Keratinocyte (primary cell): ENCODE data around the gene ISYNA1.

ENCODE experiments used
- CTCF ChIP-seq, 3 experiments: IDR thresholded peaks in 1 of 3; conservative IDR thresholded peaks in 1 of 3; optimal IDR thresholded peaks in 1 of 3; 2 replicates in 2 of 3; 3 replicates in 1 of 3; pipeline versions ENCODE3 to v1.5.1; 2011; ENCODE audit warnings: low read length in 3 of 3, mild to moderate bottlenecking in 3 of 3, moderate library complexity in 2 of 3, control low read depth in 1 of 3, inconsistent platforms in 1 of 3; ENCODE audit not compliant: insufficient read depth in 2 of 3; ENCODE audit errors: extremely low read depth in 1 of 3
- EZH2 ChIP-seq: IDR thresholded peaks from one replicate; pipeline ENCODE4 v1.6.1; 2012; ENCODE audit warnings: inconsistent platforms, mild to moderate bottlenecking, low read length, moderate library complexity

GRCh38 chr19:18441804-18442788 lies 4.2 kb upstream of the ISYNA1 start:
- no peak for TF ChIP-seq EZH2
- TF ChIP-seq CTCF (optimal IDR thresholded peaks at IDR 0.05 in 1 of 3, IDR thresholded peaks at IDR 0.05 in 1 of 3, conservative IDR thresholded peaks at IDR 0.05 in 1 of 3; ENCODE audit: extremely low read depth in 1 of 3, insufficient read depth in 2 of 3, low read length in 3 of 3), result no peak
